Activated T-helper 1 cell treated with anti-CD3 and anti-CD28 coated beads, Interleukin-2, amount 50 U/mL, for 16 hours (primary cell): ENCODE data around the gene SLC16A2.

Source experiments
- DNase-seq, 2 donors: peaks; one replicate each; pipeline ENCODE4 v3.0.0-alpha.2; 2020; ENCODE audit warnings: low read depth in 1 of 2, low spot score in 1 of 2

The SLC16A2 gene

DNA sequence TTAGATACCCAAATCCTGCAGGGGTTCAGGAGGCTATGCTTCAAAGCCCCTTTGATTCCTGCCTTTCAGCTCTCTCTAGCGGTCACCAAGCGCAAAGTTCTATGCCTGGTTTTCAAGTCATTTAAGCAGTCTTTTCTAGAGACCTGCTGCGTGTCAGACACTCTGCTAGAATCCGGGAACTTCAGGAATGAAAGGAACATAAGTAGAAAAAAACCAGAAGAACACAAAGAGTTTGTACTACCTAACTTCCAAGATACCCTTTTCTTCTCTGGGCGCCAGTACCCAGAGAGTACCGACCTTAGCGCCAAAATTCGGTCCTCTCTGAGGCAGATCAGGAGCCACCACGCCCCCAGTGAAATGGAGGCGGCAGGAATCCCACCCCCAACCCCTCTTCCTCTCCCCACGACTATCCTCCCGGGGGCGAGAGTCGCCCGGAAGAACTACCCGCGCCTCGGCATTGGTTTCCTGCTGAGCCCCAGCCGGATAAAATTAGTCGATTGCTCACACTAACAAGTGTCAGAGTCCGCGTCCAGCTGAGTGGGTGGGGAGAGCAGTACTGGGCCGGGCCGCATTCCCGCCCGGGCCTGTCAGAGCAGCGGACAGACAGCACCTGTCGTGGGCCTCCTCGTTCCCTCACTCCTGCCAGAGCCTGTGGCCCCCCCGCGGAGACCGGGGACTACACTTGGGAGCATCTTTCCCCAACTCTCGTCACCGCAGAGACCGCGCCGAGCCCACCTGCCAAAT is 114.3 kb downstream of the SLC16A2 start:
- DNase-seq: peak; percentile 5

DNA sequence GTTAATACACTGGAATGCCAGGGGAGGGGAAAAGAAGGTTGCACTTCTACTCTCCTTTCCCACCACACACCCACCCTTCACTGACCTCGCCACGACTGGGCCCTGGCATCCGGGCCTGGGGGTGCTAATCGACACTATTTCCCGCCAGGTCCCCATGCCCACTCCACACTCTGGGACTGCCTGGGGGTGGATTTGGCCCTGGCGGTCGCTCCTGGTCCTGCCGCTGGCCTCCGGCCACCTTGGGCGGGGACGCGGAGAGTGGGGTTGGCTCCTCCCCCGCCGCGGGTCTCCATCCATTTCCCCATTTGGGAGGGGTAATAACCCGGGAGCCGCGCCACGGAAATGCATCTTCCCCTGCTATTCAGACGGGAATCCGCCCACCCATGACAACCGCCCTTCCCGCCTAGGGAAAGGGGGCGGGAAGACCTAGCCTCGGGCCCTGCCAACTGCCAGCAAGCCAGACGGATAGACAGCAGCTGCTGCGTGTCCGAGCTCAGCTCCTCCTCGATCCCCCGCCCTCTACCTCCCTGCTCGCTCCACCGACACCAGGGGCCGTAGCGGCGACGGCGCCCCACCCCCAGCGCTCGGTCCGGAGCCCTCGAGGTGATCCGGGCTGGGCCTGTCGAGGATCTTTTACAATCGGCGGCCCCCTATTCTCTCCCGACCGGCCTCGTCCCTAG is 115.0 kb downstream of the SLC16A2 start:
- peak in 1 of 2 donors; percentile 5 for DNase-seq

DNA sequence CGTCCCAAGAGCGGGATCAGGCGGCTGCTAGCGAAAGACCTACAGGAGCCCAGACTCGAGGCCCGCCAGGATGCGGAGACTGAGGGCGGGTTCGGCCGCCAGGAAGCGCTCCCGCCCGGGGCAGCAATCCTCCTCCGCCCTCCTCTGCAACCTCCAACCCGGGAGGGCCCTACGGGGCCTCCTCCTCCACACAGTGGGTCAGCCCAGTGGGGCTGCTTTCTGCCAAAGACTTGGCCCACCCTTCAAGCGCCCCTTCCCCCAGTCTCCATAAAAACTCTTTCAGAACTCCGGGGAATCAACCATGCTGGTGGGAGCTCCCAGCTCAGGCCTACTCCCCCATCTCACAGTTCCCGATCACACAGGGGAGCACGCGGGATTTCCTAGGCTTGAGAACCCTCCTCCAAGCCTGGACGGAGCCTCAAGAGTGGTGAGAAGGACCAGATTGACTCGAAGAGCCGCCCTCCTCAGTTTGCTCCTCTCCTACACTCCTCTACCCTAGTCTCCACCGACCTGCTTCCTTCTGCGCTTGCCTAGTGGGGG is 115.6 kb downstream of the SLC16A2 start:
- no peak for DNase-seq

DNA sequence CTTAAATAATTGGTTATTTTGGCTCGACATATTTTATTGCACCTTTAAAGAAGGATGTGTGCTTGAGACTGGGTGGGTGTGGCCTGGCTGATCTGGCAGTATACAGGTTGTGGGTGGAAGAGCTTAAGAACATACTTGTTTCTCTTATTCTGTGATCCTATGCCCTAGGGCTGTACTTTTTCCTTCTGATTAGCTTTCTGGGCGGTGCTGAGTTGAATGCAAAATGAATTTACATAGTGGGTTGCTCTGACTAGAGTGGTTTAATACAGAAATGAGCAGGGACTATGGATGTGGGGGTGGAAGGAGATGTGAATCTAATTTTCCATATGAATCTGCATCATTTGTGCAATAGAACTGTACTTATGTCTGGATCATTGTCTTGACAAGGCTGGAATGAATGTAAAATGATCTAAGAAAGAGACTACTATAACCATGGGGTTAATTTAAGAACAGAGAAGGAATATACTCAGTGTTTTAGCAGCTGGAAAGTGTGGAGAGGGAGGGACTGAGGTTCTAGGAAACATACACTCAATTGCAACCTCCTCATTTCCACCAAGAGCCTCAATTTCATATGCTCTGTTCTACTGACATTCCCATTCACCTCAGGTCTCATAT is 119.4 kb downstream of the SLC16A2 start:
- DNase-seq: no peak

DNA sequence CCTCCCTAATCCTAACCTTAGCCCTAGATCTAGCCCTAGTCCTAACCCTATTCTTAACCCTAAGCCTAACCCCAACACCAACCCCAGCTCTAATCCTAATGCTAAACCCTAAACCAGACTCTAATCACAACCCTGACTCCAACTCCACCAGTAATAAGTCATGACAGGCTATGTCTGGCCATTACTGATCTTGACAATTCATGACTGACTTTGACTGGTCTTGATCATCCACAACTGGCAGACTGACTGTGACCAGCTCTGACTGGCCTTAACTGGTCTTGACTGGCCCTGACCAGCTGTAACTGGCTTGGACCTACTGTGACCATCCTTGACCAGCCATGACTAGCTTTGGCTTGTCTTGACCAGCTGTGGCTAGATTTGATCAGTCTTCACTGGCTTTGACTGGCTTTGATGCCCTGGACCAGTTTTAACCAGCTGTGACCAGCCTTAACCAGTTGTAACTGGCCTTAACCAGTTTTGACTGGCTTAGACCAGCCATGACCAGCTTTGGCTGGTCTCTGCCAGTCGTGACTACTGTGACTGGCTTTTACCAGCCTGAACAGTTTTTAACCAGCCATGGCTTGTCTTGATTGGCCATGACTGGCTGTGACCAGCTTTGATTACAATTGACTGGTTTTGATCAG is 124.7 kb downstream of the SLC16A2 start:
- DNase-seq: no peak

DNA sequence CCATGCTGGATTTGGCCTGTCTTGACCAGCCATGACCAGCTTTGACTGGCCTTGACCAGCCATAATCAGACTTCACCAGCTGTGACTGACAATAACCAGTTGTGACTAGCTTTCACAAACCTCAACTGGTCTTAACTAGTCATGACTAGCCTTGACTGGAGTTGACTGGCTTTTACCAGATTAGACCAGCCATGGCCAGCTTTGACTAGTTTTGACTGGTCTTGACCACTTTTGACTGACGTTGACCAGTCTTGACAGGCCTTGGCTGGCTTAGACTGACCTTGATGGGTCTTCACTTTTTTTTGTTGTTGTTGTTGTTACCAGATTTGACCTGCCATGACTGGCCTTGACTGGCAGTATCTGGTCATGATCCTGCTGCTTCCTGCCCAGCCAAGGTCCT is 125.7 kb downstream of the SLC16A2 start:
- no peak for DNase-seq

DNA sequence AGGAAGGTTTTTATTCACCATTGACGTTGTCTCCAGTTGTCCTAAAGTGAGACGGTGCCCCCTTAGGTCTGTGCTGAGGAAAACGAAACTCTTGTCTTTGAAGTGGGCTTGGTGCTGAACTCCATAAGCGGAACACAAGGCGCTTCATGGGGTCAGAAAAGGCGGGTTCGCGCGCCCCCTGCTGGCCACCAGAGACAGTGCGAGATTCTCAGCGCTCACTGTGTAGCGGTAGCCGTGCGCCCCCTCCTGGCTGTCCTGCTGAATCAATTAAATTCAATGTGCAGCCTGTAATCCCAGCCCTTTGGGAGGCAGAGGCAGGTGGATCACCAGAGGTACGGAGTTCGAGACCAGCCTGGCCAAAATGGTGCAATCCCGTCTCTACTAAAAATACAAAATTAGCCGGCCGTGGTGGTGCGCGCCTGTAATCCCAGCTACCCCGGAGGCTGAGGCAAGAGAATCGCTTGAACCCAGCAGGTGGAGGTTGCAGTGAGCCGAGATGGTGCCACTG is 129.1 kb downstream of the SLC16A2 start:
- DNase-seq: peak; percentile 70 to 79

DNA sequence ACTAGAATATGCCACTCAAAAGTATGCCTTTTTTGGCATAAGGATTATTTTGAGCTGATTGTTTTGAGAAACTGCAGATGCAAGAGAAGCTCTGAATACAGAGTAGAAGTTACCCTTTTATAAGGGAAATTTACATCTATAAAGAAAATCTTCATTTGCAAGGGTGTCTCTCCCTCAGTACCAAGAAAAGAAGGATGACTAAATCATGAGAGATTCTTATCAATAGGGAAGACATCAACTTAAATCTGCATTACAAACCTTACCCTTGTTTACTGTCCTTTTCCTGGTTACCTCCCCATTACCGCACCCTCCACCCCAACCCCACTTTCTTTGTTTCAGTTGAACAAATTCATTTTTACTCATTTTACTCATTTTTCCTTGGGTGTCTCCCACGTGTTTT is 130.6 kb downstream of the SLC16A2 start:
- DNase-seq: no peak

DNA sequence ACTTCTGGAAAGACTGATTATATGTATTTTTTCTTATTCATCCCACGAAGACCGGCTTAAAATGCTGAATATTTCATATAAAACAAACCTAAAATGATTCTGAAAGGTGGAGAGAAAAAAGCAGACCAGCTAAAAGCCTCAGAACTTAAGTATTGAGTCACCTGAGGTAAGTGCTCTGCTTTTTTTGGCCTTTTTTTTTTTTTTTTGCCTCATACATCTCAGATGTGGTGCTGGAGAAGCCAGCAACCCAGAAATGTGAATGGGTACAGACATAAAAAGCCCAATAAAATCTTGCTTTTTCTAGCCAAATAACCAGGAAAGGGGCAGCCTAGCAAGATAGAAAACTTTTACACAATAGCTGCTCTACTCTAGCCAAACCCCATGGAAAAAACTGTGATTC is 136.1 kb downstream of the SLC16A2 start:
- no peak for DNase-seq

DNA sequence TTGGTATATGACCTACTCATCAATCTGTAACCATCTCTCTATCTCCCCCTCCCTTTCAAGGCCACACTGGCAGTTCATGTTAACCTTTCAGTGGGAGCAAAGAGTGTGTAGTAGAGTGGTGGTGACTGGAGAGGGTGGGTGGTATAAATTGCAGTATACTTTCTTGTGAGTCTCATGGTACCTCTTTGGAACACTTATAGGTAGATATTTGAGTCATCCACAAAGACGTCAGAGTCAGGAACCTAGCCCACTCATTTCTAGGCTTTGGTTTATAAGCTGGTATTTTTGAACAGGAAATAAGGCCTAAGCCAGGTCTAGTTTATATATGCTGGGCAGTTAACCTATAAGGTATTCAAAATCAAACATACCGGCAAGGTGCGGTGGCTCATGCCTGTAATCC is 156.8 kb downstream of the SLC16A2 start:
- DNase-seq: no peak

DNA sequence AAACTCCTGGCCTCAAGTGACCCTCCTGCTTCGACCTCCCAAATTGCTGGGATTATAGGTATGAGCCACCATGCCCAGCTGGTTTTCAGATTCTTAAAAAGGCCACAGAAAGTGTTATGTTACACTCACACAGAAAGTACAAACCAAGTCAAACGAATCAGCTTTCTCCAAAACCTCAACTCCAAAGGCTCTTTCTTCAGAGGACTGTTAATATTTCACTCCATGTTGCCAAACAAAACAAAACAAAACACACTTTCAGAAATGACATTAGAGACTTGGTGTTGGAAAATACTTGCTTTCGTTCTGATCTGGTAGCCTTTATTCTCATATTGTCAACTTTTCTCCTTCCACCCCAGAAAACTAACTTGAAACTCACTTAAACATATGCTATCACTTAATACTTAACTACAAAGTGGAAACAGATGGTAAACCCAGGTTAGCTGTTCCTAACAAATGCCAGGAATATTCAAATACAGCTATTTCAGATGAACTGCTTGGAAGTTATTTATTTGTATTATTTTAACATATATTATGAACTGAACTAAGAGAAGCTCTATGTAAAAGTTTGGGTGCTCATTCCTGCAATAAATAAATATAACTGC is 158.4 kb downstream of the SLC16A2 start:
- DNase-seq: no peak
